GM12865 (cell line): ENCODE results near the gene CNOT8.

ENCODE experiments used
- DNase-seq: peaks from one replicate; pipeline ENCODE4 v3.0.0; 2010; ENCODE audit warnings: low read depth
- H3K4me3 ChIP-seq: 2 replicates; pipeline ENCODE4 v1.5.1; 2011; ENCODE audit warnings: mild to moderate bottlenecking, low read depth, low read length, control low read depth
- CTCF ChIP-seq: IDR thresholded peaks from 2 replicates; pipeline ENCODE4 v1.5.1; 2011; ENCODE audit warnings: low read length, control low read depth, low read depth, inconsistent platforms; ENCODE audit not compliant: insufficient read depth; ENCODE audit errors: missing control alignments

Gene CNOT8

DNA sequence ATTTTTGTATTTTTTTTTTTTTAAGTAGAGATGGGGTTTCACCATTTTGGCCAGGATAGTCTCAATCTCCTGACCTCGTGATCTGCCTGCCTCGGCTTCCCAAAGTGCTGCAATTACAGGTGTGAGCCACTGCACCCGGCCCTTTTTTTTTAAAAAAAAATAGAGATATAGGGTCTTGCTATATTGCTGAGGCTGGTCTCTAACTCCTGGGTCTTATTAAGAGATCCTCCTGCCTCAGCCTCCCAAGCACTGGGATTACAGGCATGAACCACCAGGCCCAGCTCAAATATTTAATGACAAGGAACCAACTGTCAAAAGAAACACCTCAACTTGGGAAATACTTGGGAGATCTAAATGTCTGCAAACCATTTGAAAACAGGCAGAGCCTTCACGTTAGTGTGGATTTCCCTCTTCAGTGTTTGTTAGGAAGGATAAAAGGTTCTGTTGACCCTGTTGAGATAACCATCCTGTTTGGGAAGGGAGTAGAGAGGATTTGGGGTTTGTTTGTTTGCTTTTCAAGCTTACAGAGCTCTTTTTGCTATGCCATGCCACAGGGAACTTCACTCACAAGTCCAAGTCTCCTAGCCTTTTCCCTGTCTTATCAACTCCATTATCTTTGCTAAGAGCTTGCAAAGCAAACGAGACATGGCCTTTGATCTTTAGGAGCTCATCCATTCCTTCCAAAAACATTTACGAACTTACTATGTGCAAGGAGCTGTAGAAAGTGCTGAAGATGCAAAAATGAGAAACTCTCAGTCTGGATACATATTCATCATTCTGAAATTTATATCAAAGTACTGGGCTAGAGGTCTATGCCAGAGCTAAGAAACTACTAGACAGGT lies 15.5 kb upstream of the CNOT8 start:
- DNase-seq: no peak
- H3K4me3 ChIP-seq: no peak overlapping the region
- TF ChIP-seq CTCF: no peak

DNA sequence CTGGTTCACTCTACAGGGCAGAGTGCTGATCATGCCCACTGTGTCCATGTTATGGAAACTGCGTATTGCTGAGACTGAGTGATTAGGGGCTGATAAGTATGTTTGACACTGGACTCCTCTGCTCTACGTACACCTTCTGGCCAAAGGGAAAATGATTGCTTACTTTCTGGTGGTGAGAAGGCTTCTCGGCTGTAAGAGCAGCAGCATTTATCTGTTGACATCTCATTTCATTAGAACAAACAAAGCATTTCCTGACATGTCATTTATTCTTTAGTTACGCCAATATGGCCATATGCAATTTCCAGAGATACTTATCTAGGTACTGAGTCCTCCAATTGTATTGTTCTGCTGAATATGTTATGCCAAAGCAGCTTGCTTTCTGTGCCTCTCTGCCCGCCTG lies 13.6 kb upstream of the CNOT8 start:
- no peak for DNase-seq
- H3K4me3 ChIP-seq: no peak overlapping the region
- TF ChIP-seq CTCF: no peak

DNA sequence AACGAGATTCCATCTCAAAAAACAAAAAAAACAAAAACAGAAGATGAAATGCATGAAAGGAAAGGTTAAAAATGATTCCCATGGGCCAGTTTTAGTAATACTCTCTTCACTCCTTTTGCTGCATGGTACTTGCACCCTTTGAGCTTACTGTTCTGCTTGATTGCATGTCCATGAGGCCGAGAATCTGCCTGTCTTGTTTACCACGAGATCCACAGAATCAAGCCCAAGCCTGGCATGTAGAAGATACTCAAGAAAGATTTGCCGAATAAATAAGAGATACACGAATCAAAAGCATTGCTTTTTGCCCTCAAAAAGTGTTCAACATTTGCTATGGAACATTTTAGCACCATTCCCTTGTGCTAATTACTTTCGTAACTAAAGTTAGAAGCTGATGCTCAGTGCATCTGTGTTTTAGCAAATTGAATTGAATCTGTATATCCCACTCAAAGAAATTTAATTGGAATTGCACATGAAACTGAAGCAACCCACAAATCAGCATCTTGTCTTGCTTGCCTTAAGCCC lies 9.1 kb upstream of the CNOT8 start:
- no peak overlapping the region for H3K4me3 ChIP-seq
- no peak for DNase-seq
- no peak for TF ChIP-seq CTCF

DNA sequence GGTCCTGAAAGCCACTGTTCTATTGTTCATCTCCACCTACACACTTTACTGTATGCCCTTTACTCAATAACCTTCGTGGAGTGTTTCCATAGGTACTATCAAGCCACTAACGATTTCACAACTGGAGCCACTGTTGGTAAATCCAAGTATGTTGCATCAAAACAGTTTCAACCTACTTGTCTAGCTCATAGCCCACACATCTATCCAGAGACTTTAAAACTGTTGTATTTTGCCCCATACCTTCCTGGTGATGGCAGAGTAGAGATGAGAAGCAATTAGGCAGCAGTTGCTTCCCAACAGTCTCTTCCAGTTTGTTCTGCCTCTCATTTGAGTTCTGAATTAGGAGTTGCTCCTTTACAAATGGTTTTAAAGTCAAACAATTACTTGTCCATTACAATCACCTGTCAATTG lies 8.6 kb upstream of the CNOT8 start:
- TF ChIP-seq CTCF: no peak
- no peak for DNase-seq

GRCh38 chr5:154850255-154851062 lies 8.0 kb upstream of the CNOT8 start, which contains the start of gene FAXDC2:
Gene FAXDC2, minus strand, starts transcription at chr5:154850603. Its CDS starts 12,425 bp downstream, at chr5:154838178.
- no peak within 1 kb of the TSS for H3K4me3 ChIP-seq
- TF ChIP-seq CTCF: no peak
- DNase-seq: no peak

More for the DNA sequence above, 8.6 kb upstream of the CNOT8 start:
- no peak overlapping the region for H3K4me3 ChIP-seq

GRCh38 chr5:154851351-154851750 lies 7.1 kb upstream of the CNOT8 start:
- no peak for DNase-seq
- H3K4me3 ChIP-seq: no peak overlapping the region
- no peak for TF ChIP-seq CTCF
